CD14-positive monocyte (primary cell): ENCODE results near the gene GIGYF2. TPM values are rescaled to one million over a fixed set of nuclear protein-coding genes. Genes with fewer than 3 reads are reported as not detected.
"Not testable (repeated sequence)": the region's sequence is repeated elsewhere in the genome, so short reads cannot be mapped to it uniquely, and the experiment has no call there.

Experiments
- DNase-seq, 3 donors: peaks; one replicate each; pipeline ENCODE4 v3.0.0-alpha.2; 2011 to 2022
- H2AFZ ChIP-seq: 2 replicates; pipeline ENCODE4 v1.6.0; 2012; ENCODE audit warnings: mild to moderate bottlenecking, low read depth, low read length, inconsistent platforms; ENCODE audit not compliant: insufficient read depth, poor library complexity, severe bottlenecking
- H3K27ac ChIP-seq, 2 donors: 1 replicate in 1 of 2; 2 replicates in 1 of 2; pipeline ENCODE4 v1.5.1; 2012 to 2013; ENCODE audit warnings: low read length in 2 of 2, control low read depth in 1 of 2, inconsistent platforms in 1 of 2, low read depth in 1 of 2, mild to moderate bottlenecking in 1 of 2
- H3K27me3 ChIP-seq, 2 donors: one replicate each; pipeline versions ENCODE4 v1.6.0 to v1.6.1; 2011 to 2013; ENCODE audit warnings: low read length in 2 of 2; ENCODE audit not compliant: control insufficient read depth in 2 of 2, insufficient read depth in 2 of 2
- H3K36me3 ChIP-seq, 2 donors: replicated peaks in 1 of 2; 1 replicate in 1 of 2; 2 replicates in 1 of 2; pipeline versions ENCODE4 v1.5.1 to v1.6.1; 2012 to 2013; ENCODE audit warnings: low read length in 2 of 2, control low read depth in 1 of 2, inconsistent platforms in 1 of 2, mild to moderate bottlenecking in 1 of 2; ENCODE audit not compliant: insufficient read depth in 2 of 2, control insufficient read depth in 1 of 2
- H3K4me1 ChIP-seq, 2 donors: 1 replicate in 1 of 2; 2 replicates in 1 of 2; pipeline versions ENCODE4 v1.5.1 to v1.6.1; 2012 to 2013; ENCODE audit warnings: low read length in 2 of 2, control low read depth in 1 of 2, inconsistent platforms in 1 of 2, mild to moderate bottlenecking in 1 of 2, moderate library complexity in 1 of 2; ENCODE audit not compliant: insufficient read depth in 2 of 2, control insufficient read depth in 1 of 2
- H3K4me2 ChIP-seq: replicated peaks from 2 replicates; pipeline ENCODE3; 2012; ENCODE audit warnings: low read length, moderate library complexity, mild to moderate bottlenecking; ENCODE audit not compliant: poor library complexity, severe bottlenecking; ENCODE audit errors: extremely low read depth
- H3K4me3 ChIP-seq, 3 experiments: fragments of 200-600 bp in 1 of 3; sonication (generic) in 1 of 3; replicated peaks in 1 of 3; 1 replicate in 2 of 3; 2 replicates in 1 of 3; pipeline ENCODE4 v1.5.1; 2011 to 2013; ENCODE audit warnings: low read length in 3 of 3, mild to moderate bottlenecking in 3 of 3, control low read depth in 2 of 3, low read depth in 2 of 3, inconsistent platforms in 1 of 3, moderate library complexity in 1 of 3
- H3K79me2 ChIP-seq: 2 replicates; pipeline ENCODE4 v1.6.0; 2012; ENCODE audit warnings: mild to moderate bottlenecking, control low read depth, inconsistent platforms, low read length, moderate library complexity; ENCODE audit not compliant: insufficient read depth
- H3K9ac ChIP-seq: 2 replicates; pipeline ENCODE4 v1.6.0; 2017; ENCODE audit warnings: low read length, mild to moderate bottlenecking; ENCODE audit not compliant: insufficient read depth, poor library complexity, severe bottlenecking
- H3K9me3 ChIP-seq, 2 donors: replicated peaks in 1 of 2; 1 replicate in 1 of 2; 2 replicates in 1 of 2; pipeline versions ENCODE4 v1.5.1 to v1.6.1; 2012 to 2013; ENCODE audit warnings: low read length in 2 of 2, control low read depth in 1 of 2; ENCODE audit not compliant: control insufficient read depth in 1 of 2, insufficient read depth in 1 of 2
- H4K20me1 ChIP-seq: 2 replicates; pipeline ENCODE4 v1.6.0; 2012; ENCODE audit warnings: mild to moderate bottlenecking, low read length, control low read depth, moderate library complexity; ENCODE audit not compliant: insufficient read depth
- H3K27ac Mint-ChIP-seq, 7 donors: one replicate each; pipeline ENCODE4 v1.8.0; 2020; ENCODE audit warnings: mild to moderate bottlenecking in 7 of 7, mixed read lengths in 7 of 7, moderate library complexity in 6 of 7, inconsistent platforms in 2 of 7
- H3K27me3 Mint-ChIP-seq, 3 donors: one replicate each; pipeline ENCODE4 v1.8.0; 2021 to 2022; ENCODE audit warnings: low read depth in 3 of 3, mild to moderate bottlenecking in 3 of 3, mixed read lengths in 3 of 3, moderate library complexity in 3 of 3, inconsistent platforms in 1 of 3
- H3K36me3 Mint-ChIP-seq, 2 donors: one replicate each; pipeline ENCODE4 v1.8.0; 2020; ENCODE audit warnings: mixed read lengths in 2 of 2, inconsistent platforms in 1 of 2, mild to moderate bottlenecking in 1 of 2
- H3K4me1 Mint-ChIP-seq: one replicate; pipeline ENCODE4 v1.8.0; 2020; ENCODE audit warnings: mild to moderate bottlenecking, mixed read lengths
- H3K4me3 Mint-ChIP-seq, 2 donors: one replicate each; pipeline ENCODE4 v1.8.0; 2020; ENCODE audit warnings: mild to moderate bottlenecking in 2 of 2, mixed read lengths in 2 of 2, moderate library complexity in 1 of 2
- H3K9me3 Mint-ChIP-seq, 7 donors: one replicate each; pipeline ENCODE4 v1.8.0; 2020 to 2022; ENCODE audit warnings: mixed read lengths in 7 of 7, mild to moderate bottlenecking in 6 of 7, moderate library complexity in 6 of 7, inconsistent platforms in 2 of 7
- CTCF ChIP-seq: fragments of 200-600 bp; IDR thresholded peaks from one replicate; pipeline ENCODE4 v1.8.0; 2022; ENCODE audit warnings: antibody characterized with exemption, mild to moderate bottlenecking
- WGBS: methylation state at CpG from one replicate; pipeline ENCODE4 v1.1.5; 2013; ENCODE audit warnings: missing lambda C conversion rate; ENCODE audit not compliant: insufficient coverage; 5-methylcytosine and 5-hydroxymethylcytosine counted together
- intact Hi-C, 2 donors: fragments of 100-400 bp; cut with micrococcal nuclease; formaldehyde crosslinking; loops; one replicate each; pipeline versions ENCODE4 v1.15.0 to v1.15.1; 2023
- polyA plus RNA-seq, 3 donors: library from polyadenylated mRNA; depleted of rRNA in 1 of 3; unstranded in 2 of 3; stranded (reverse) in 1 of 3; fragments of 300-500 nt in 2 of 3; fragments of >200 nt in 1 of 3; fragmentation: Illumina TruSeq in 2 of 3; gene quantifications; 1 replicate in 2 of 3; 2 replicates in 1 of 3; pipeline ENCODE4 v1.2.3, GENCODE V29; 2012 to 2021

Gene GIGYF2
- polyA plus RNA-seq, 3 donors: 7.7 to 20.7 (median 17.3) TPM

- Mint-ChIP-seq H3K4me3 (no peak overlapping the region), H3K36me3 (peaks cover 80 to 91% of the 10 kb centered on the region in 2 donors), H3K27me3 (peaks cover 0 to 1% (median 0%) of the 10 kb centered on the region in 3 donors), H3K9me3 (no peaks in the 10 kb centered on the region), H3K4me1 (no peaks in the 10 kb centered on the region), H3K27ac (no peak overlapping the region)
- peaks cover 82 to 89% of the 10 kb centered on the region in 2 donors for H3K36me3 ChIP-seq
- no peak overlapping the region for H3K4me2 ChIP-seq
- no peaks in the 10 kb centered on the region for H3K9me3 ChIP-seq
- peaks cover 4% of the 10 kb centered on the region for H4K20me1 ChIP-seq
- intact Hi-C loops: loop anchor here (10.0 kb wide), 2 partner anchors 205 to 405 kb away; partner anchors contain the start of gene ATG16L1 (in 1 of the 2)
- H3K9ac ChIP-seq: no peak overlapping the region
- no peak for DNase-seq
- no peak for TF ChIP-seq CTCF
- no peaks in the 10 kb centered on the region for H3K27me3 ChIP-seq
- WGBS: 100% methylated on average over 1 of the region's 3 CpGs
- no peak overlapping the region for H2AFZ ChIP-seq
- H3K79me2 ChIP-seq: no peaks in the 10 kb centered on the region
- no peaks in the 10 kb centered on the region for H3K4me1 ChIP-seq
- no peak overlapping the region for H3K27ac ChIP-seq
- no peak overlapping the region for H3K4me3 ChIP-seq
These were observed 152.9 kb downstream of the GIGYF2 start for GRCh38 chr2:232850039-232850438.

GRCh38 chr2:232852081-232852480, 154.9 kb downstream of the GIGYF2 start:
- H3K4me3 Mint-ChIP-seq, H2AFZ ChIP-seq, H3K4me2 ChIP-seq, H3K79me2 ChIP-seq, DNase-seq, H3K4me1 Mint-ChIP-seq, H3K9me3 ChIP-seq, H3K27me3 ChIP-seq, H3K4me3 ChIP-seq, H4K20me1 ChIP-seq, H3K9me3 Mint-ChIP-seq, H3K27ac ChIP-seq, H3K9ac ChIP-seq, H3K4me1 ChIP-seq, H3K27me3 Mint-ChIP-seq: not testable (repeated sequence)
- peaks cover 80 to 90% of the 10 kb centered on the region in 2 donors for H3K36me3 Mint-ChIP-seq
- peak overlapping the region in 1 of 7 donors; percentile 65 for H3K27ac Mint-ChIP-seq
- intact Hi-C loops: loop anchor here (10.0 kb wide), 2 partner anchors 203 to 403 kb away; partner anchors contain the start of gene ATG16L1 (in 1 of the 2)
- 99% methylated on average over 8 of the region's 11 CpGs for WGBS
- H3K36me3 ChIP-seq: peaks cover 80 to 89% of the 10 kb centered on the region in 2 donors
